ENCODE data around the gene PRKCE. TPM values are rescaled to one million over a fixed set of nuclear protein-coding genes. Genes with fewer than 3 reads are reported as not detected.

Gene PRKCE
- total and polyA plus RNA-seq, 4 experiments from 2014 or later, result 1.8 to 21.7 (median 11.0) TPM

- Histone ChIP-seq H3K27ac (ENCODE audit: low read depth, low read length) (no peak overlapping the region), H3K4me1 (ENCODE audit: insufficient read depth, low read length) (no peaks in the 10 kb centered on the region), H3K36me3 (ENCODE audit: insufficient read depth, low read length) (no peaks in the 10 kb centered on the region), H3K9me3 (ENCODE audit: control insufficient read depth in 1 of 2, low read length in 2 of 2) (no peaks in the 10 kb centered on the region), H3K27me3 (ENCODE audit: insufficient read depth, low read length) (no peaks in the 10 kb centered on the region), H3K4me3 (ENCODE audit: low read length in 2 of 2) (no peak overlapping the region)
- intact Hi-C loops (cut with micrococcal nuclease), result no loop called here
- Mint-ChIP-seq H3K27me3 (no peaks in the 10 kb centered on the region), H3K27ac (no peak overlapping the region), H3K9me3 (no peaks in the 10 kb centered on the region), H3K4me3 (no peak overlapping the region), H3K36me3 (peaks cover 0 to 10% of the 10 kb centered on the region in 2 donors), H3K4me1 (peaks cover 0 to 12% (median 8%) of the 10 kb centered on the region in 4 donors)
- POLR2A ChIA-PET (ENCODE audit: partially characterized antibody), result no interaction called here
- CTCF ChIA-PET (ENCODE audit: partially characterized antibody), result no interaction called here
- no peak for DNase-seq
Observed at GRCh38 chr2:45741161-45741850, 89.8 kb downstream of the PRKCE start.

GRCh38 chr2:45743531-45744396 is 92.3 kb downstream of the PRKCE start:
- ChIA-PET POLR2A (ENCODE audit: partially characterized antibody) (no interaction called here), CTCF (ENCODE audit: partially characterized antibody) (interaction anchor here (1.0 kb wide), 1 partner anchor 101 kb away, joined by 3 read pairs; no protein-coding TSS in a partner anchor)
- H3K9me3 ChIP-seq (ENCODE audit: control insufficient read depth in 1 of 2, low read length in 2 of 2), result no peaks in the 10 kb centered on the region
- H3K27ac ChIP-seq (ENCODE audit: low read depth, low read length), result no peak overlapping the region
- no peaks in the 10 kb centered on the region for H3K36me3 ChIP-seq (ENCODE audit: insufficient read depth, low read length)
- Mint-ChIP-seq H3K4me1 (peaks cover 0 to 8% (median 4%) of the 10 kb centered on the region in 4 donors), H3K27ac (no peak overlapping the region), H3K27me3 (no peaks in the 10 kb centered on the region), H3K36me3 (peaks cover 0 to 6% of the 10 kb centered on the region in 2 donors), H3K9me3 (peaks cover 0 to 14% (median 6%) of the 10 kb centered on the region in 8 donors), H3K4me3 (no peak overlapping the region)
- H3K4me1 ChIP-seq (ENCODE audit: insufficient read depth, low read length), result no peaks in the 10 kb centered on the region
- intact Hi-C loops (cut with micrococcal nuclease), result no loop called here
- no peaks in the 10 kb centered on the region for H3K27me3 ChIP-seq (ENCODE audit: insufficient read depth, low read length)
- no peak for DNase-seq
- no peak overlapping the region for H3K4me3 ChIP-seq (ENCODE audit: low read length in 2 of 2)

- H3K4me1 ChIP-seq (ENCODE audit: insufficient read depth, low read length), result no peaks in the 10 kb centered on the region
- H3K36me3 Mint-ChIP-seq, result peaks cover 0 to 6% of the 10 kb centered on the region in 2 donors
- intact Hi-C loops (cut with micrococcal nuclease), result no loop called here
- no peak for DNase-seq
- ChIA-PET CTCF (ENCODE audit: partially characterized antibody) (no interaction called here), POLR2A (ENCODE audit: partially characterized antibody) (no interaction called here)
- H3K27me3 ChIP-seq (ENCODE audit: insufficient read depth, low read length), result no peaks in the 10 kb centered on the region
- peaks cover 0 to 14% (median 6%) of the 10 kb centered on the region in 8 donors for H3K9me3 Mint-ChIP-seq
- H3K36me3 ChIP-seq (ENCODE audit: insufficient read depth, low read length), result no peaks in the 10 kb centered on the region
- no peak overlapping the region for H3K4me3 Mint-ChIP-seq
- no peaks in the 10 kb centered on the region for H3K9me3 ChIP-seq (ENCODE audit: control insufficient read depth in 1 of 2, low read length in 2 of 2)
- no peak overlapping the region for H3K27ac ChIP-seq (ENCODE audit: low read depth, low read length)
- peaks cover 0 to 9% (median 5%) of the 10 kb centered on the region in 4 donors for H3K4me1 Mint-ChIP-seq
- H3K27me3 Mint-ChIP-seq, result no peaks in the 10 kb centered on the region
- H3K4me3 ChIP-seq (ENCODE audit: low read length in 2 of 2), result no peak overlapping the region
- H3K27ac Mint-ChIP-seq, result no peak overlapping the region
Observed at GRCh38 chr2:45745231-45745630, 93.8 kb downstream of the PRKCE start.

- intact Hi-C loops (cut with micrococcal nuclease), result no loop called here
- no peak overlapping the region for H3K27ac ChIP-seq (ENCODE audit: low read depth, low read length)
- no peak overlapping the region for H3K4me3 ChIP-seq (ENCODE audit: low read length in 2 of 2)
- H3K4me1 ChIP-seq (ENCODE audit: insufficient read depth, low read length), result no peaks in the 10 kb centered on the region
- Mint-ChIP-seq H3K27me3 (no peaks in the 10 kb centered on the region), H3K4me1 (peaks cover 0 to 12% (median 6%) of the 10 kb centered on the region in 4 donors), H3K4me3 (no peak overlapping the region), H3K9me3 (peaks cover 0 to 14% (median 6%) of the 10 kb centered on the region in 8 donors), H3K36me3 (peaks cover 0 to 6% of the 10 kb centered on the region in 2 donors), H3K27ac (no peak overlapping the region)
- H3K27me3 ChIP-seq (ENCODE audit: insufficient read depth, low read length), result no peaks in the 10 kb centered on the region
- no peaks in the 10 kb centered on the region for H3K9me3 ChIP-seq (ENCODE audit: control insufficient read depth in 1 of 2, low read length in 2 of 2)
- no peaks in the 10 kb centered on the region for H3K36me3 ChIP-seq (ENCODE audit: insufficient read depth, low read length)
- DNase-seq, result no peak
- ChIA-PET POLR2A (ENCODE audit: partially characterized antibody) (no interaction called here), CTCF (ENCODE audit: partially characterized antibody) (no interaction called here)
Observed at GRCh38 chr2:45746888-45747287, 95.4 kb downstream of the PRKCE start.

- Histone ChIP-seq H3K4me1 (ENCODE audit: insufficient read depth, low read length) (no peaks in the 10 kb centered on the region), H3K4me3 (ENCODE audit: low read length in 2 of 2) (no peak overlapping the region), H3K9me3 (ENCODE audit: control insufficient read depth in 1 of 2, low read length in 2 of 2) (no peaks in the 10 kb centered on the region), H3K27ac (ENCODE audit: low read depth, low read length) (no peak overlapping the region), H3K36me3 (ENCODE audit: insufficient read depth, low read length) (no peaks in the 10 kb centered on the region), H3K27me3 (ENCODE audit: insufficient read depth, low read length) (no peaks in the 10 kb centered on the region)
- no peak overlapping the region for H3K4me3 Mint-ChIP-seq
- POLR2A ChIA-PET (ENCODE audit: partially characterized antibody), result no interaction called here
- no peaks in the 10 kb centered on the region for H3K27me3 Mint-ChIP-seq
- CTCF ChIA-PET (ENCODE audit: partially characterized antibody), result no interaction called here
- intact Hi-C loops (cut with micrococcal nuclease), result no loop called here
- no peak overlapping the region for H3K27ac Mint-ChIP-seq
- H3K36me3 Mint-ChIP-seq, result peaks cover 0 to 6% of the 10 kb centered on the region in 2 donors
- DNase-seq, result no peak
- H3K4me1 Mint-ChIP-seq, result peaks cover 0 to 12% (median 6%) of the 10 kb centered on the region in 4 donors
- H3K9me3 Mint-ChIP-seq, result peaks cover 0 to 14% (median 6%) of the 10 kb centered on the region in 8 donors
Observed at GRCh38 chr2:45747363-45747762, 95.9 kb downstream of the PRKCE start.

- no peaks in the 10 kb centered on the region for H3K27me3 ChIP-seq (ENCODE audit: insufficient read depth, low read length)
- no peak overlapping the region for H3K27ac Mint-ChIP-seq
- intact Hi-C loops (cut with micrococcal nuclease), result no loop called here
- H3K4me3 Mint-ChIP-seq, result no peak overlapping the region
- CTCF ChIA-PET (ENCODE audit: partially characterized antibody), result interaction anchor here (1.7 kb wide), 1 partner anchor 31 kb away, joined by 3 read pairs; no protein-coding TSS in a partner anchor
- H3K36me3 Mint-ChIP-seq, result peaks cover 0 to 6% of the 10 kb centered on the region in 2 donors
- H3K27ac ChIP-seq (ENCODE audit: low read depth, low read length), result no peak overlapping the region
- H3K4me3 ChIP-seq (ENCODE audit: low read length in 2 of 2), result no peak overlapping the region
- DNase-seq, result no peak
- H3K4me1 ChIP-seq (ENCODE audit: insufficient read depth, low read length), result no peaks in the 10 kb centered on the region
- peaks cover 0 to 14% (median 6%) of the 10 kb centered on the region in 8 donors for H3K9me3 Mint-ChIP-seq
- H3K36me3 ChIP-seq (ENCODE audit: insufficient read depth, low read length), result no peaks in the 10 kb centered on the region
- peaks cover 0 to 12% (median 6%) of the 10 kb centered on the region in 4 donors for H3K4me1 Mint-ChIP-seq
- H3K9me3 ChIP-seq (ENCODE audit: control insufficient read depth in 1 of 2, low read length in 2 of 2), result no peaks in the 10 kb centered on the region
- POLR2A ChIA-PET (ENCODE audit: partially characterized antibody), result no interaction called here
- no peaks in the 10 kb centered on the region for H3K27me3 Mint-ChIP-seq
Observed at GRCh38 chr2:45748239-45748638, 96.8 kb downstream of the PRKCE start.

- no peak overlapping the region for H3K27ac Mint-ChIP-seq
- peaks cover 0 to 6% of the 10 kb centered on the region in 2 donors for H3K36me3 Mint-ChIP-seq
- H3K9me3 Mint-ChIP-seq, result peaks cover 0 to 14% (median 6%) of the 10 kb centered on the region in 8 donors
- ChIA-PET CTCF (ENCODE audit: partially characterized antibody) (interaction anchor here (1.7 kb wide), 1 partner anchor 29 kb away, joined by 3 read pairs; no protein-coding TSS in a partner anchor), POLR2A (ENCODE audit: partially characterized antibody) (no interaction called here)
- H3K27me3 ChIP-seq (ENCODE audit: insufficient read depth, low read length), result no peaks in the 10 kb centered on the region
- H3K27me3 Mint-ChIP-seq, result no peaks in the 10 kb centered on the region
- H3K4me1 ChIP-seq (ENCODE audit: insufficient read depth, low read length), result no peaks in the 10 kb centered on the region
- intact Hi-C loops (cut with micrococcal nuclease), result no loop called here
- H3K4me1 Mint-ChIP-seq, result peaks cover 0 to 12% (median 7%) of the 10 kb centered on the region in 4 donors
- no peaks in the 10 kb centered on the region for H3K36me3 ChIP-seq (ENCODE audit: insufficient read depth, low read length)
- no peaks in the 10 kb centered on the region for H3K9me3 ChIP-seq (ENCODE audit: control insufficient read depth in 1 of 2, low read length in 2 of 2)
- H3K27ac ChIP-seq (ENCODE audit: low read depth, low read length), result no peak overlapping the region
- no peak for DNase-seq
- no peak overlapping the region for H3K4me3 Mint-ChIP-seq
- no peak overlapping the region for H3K4me3 ChIP-seq (ENCODE audit: low read length in 2 of 2)
Observed at GRCh38 chr2:45750001-45750400, 98.5 kb downstream of the PRKCE start.

Data from CD4-positive, alpha-beta memory T cell (primary cell).